Activated CD4-positive, alpha-beta T cell treated with anti-CD3 and anti-CD28 coated beads for 4 hours (primary cell): Measurements from ENCODE around the gene TEF.
A peak's percentile ranks its signal among the peaks of the same experiment; 100 is the strongest.

Experiments
- DNase-seq, 2 donors: peaks; one replicate each; pipeline ENCODE4 v3.0.0-alpha.2; 2020

Gene TEF, protein sequence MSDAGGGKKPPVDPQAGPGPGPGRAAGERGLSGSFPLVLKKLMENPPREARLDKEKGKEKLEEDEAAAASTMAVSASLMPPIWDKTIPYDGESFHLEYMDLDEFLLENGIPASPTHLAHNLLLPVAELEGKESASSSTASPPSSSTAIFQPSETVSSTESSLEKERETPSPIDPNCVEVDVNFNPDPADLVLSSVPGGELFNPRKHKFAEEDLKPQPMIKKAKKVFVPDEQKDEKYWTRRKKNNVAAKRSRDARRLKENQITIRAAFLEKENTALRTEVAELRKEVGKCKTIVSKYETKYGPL

DNA sequence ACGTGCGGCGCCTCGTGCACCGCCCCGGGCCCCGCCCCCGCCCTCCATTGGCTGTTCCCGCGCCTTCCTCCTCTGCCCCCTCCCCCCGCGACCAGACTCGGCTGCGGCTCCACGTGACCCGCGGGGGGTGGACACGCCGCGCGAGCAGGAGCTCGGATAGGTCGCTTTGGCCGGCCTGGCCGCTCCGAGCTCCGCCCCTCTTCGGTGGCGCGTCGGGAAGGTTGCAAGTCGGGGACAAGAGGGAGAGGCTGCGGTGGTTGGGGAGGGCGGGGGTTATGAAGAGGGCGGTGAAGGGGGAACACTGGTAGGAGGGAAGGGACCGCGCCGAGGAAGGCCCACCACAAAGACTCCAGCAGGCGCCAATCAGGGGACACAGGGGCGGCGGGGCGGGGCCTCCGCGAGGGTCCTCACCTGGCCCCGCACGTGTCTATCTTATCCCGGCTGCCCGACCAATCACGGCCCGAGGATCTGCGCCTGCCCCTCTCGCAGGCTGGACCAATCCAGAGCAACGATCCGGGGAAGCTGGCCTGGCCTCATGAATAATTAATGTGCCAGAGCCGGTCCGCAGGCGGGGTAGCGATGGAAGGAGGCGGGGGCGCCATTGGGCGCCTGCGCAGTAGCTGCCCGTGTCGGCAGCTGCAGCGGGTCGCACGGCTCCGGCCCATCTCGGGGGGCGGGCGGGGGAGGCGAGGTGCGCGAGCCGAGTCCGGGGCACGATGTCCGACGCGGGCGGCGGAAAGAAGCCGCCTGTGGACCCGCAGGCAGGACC is at the start of gene TEF:
Gene TEF (plus strand): TSS at position 614 of the 769 bp plus-strand sequence. CDS start 103 bp downstream, at position 717.
- DNase-seq: peak; percentile 98 to 99

DNA sequence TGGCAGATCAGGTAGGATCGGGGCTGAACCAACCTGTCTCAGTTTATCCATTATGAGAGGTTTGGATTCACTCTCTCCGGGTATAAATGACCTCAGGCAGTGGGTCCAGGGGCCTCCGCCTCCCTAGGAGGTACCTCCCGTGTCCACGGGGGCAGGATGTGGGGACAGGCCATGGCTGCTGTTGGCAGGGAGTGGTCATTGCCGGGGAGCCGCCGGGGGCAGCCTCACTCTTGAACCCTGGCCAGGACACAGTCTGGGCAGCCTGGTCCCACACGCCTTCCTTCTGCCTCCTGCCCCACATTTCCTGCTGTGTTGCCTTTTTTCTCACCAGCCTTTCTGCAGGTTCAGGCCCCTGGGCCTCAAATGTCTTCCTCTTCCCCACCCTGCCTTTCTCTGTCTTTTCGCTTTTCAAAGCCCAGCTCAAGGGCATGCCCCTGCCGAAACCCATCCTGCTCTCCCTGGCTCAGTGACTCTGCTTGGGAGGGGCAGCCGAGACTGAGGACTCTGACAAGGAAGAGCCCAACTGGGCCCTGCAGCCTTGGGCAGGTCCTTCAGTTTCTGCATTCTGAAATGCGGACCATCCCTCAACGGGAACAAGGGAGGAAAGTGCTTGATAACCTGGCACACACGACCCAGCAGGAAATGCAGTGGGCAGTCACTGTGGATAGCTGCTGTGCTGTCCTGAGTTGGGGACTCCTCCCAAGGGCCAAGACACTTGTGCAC is 49.4 kb upstream of the TEF start:
- DNase-seq: no peak

DNA sequence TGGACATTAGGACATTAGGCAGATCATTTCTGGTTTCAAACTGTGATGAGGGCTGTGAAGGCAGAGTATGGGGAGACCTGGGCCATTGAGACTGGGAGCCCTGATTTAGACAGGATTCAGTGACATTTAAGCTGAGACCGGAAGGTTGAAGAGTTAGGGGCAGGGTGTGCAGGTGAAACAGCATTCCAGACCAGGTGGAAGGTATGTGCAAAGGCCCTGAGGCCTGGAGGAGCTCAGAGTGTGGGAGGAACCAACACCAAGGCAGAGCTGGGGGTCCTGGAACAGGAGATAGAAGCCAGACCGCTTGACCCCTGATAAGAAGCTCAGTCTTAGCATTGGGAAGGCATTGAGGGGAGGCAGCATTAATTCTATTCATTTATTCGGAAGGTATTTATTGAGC is 47.9 kb upstream of the TEF start:
- no peak for DNase-seq

DNA sequence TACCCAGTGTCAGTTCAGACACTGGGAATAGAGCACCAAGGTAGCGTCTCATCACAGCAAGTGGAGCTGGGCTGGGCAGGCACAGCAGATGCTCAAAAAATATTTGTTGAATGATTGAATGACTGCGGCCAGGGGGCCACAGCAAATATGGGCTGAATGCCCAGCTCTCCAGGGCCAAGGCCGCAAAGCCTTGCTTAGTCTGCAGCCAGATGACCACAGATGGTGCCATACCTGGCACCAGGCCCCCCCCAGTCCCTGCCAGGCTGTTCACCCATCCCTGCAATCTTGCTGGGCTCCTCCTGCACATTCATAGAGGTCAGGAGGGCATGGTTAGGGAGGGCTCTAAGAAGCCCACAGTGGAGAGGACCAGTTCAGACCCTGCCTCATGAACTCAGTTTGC is 47.5 kb upstream of the TEF start:
- DNase-seq: no peak

DNA sequence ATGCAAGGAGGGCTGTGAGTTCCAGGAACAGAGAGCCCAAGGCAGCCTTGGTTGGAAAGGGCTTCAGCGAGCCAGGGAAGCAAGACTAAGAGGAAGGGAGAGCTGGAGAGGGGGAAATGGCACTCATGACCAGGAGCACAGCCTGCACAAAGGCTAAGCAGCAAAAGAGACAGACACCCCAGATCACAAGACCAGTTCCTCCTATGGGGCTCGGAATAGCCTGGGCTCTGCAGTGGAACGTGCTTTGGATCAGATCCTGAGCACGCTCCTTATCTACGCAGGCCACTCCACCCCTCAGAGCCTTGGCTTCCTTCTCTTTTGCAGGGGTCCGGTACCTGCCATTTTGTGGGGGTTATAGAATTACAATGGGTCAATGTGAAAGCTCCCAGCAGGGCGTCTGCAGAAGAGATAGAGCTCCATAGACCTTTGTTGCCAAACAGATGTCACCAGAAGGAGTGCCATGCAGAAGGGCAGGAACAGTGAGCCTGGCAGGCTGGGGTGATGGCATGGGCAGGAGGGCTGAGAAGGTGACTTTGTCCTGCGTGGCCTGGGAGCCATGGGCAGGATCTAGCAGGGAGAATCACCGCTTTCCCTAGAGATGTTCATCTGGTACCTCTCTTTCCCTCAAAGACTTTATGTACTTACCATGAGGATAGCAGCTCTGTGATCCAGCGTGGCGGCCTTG is 46.6 kb upstream of the TEF start:
- DNase-seq: no peak

DNA sequence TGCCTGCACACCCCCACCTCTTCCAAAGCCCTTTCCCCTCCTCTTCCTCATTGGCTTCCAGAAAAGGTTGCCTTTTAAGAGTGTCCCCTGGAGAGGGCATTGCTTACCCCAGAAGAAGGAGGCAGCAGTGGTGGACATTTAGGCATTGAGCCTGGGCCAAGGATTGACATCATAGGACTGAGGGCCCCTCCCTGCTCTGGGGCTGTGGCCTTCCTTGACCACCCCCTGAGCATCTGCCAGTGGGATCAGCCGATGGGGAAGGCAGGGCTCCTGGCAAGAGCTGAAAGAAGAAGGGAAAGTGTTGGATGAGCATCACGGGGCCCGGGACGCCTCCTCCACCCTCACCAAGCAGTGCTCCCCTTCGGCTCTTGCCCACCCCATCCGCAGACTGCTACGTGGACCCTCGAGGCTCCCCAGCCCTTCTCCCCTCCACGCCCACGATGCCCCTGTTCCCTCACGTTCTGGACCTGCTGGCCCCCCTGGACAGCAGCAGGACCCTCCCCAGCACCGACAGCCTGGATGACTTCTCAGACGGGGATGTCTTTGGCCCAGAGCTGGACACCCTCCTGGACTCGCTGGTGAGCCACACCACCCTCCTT is 43.0 kb upstream of the TEF start:
- no peak for DNase-seq

DNA sequence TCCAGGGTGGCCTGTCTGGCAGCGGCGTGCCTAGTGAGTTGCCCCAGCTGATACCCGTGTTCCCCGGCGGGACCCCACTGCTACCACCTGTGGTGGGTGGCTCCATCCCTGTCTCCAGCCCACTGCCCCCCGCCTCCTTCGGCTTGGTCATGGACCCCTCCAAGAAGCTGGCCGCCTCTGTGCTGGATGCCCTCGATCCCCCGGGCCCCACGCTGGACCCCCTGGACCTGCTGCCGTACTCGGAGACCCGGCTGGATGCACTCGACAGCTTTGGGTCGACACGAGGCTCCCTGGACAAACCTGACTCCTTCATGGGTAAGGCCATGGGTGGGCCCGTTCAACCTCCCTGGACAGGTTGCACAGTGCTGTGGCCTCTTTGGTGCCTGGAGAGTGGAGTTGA is 41.9 kb upstream of the TEF start:
- no peak for DNase-seq

DNA sequence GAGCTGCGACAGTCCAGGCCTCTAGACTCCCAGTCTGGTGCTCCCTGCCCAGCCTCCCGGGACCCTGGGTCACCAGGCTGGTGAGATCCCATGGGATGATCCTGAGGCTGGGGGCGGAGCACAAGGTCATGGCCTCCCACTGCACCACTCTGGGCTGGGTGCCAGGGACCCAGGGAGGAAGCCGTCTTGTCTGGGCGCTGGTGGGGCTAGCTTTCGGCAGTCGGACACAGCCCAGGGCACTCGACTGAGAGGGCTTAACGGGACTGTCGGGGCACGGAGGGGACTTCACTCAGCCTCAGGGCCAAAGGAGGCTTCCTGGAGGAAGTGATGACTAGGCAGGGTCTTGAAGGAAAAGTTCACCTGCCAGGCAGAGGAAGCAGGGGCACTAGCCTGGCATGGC is 41.4 kb upstream of the TEF start:
- no peak for DNase-seq

DNA sequence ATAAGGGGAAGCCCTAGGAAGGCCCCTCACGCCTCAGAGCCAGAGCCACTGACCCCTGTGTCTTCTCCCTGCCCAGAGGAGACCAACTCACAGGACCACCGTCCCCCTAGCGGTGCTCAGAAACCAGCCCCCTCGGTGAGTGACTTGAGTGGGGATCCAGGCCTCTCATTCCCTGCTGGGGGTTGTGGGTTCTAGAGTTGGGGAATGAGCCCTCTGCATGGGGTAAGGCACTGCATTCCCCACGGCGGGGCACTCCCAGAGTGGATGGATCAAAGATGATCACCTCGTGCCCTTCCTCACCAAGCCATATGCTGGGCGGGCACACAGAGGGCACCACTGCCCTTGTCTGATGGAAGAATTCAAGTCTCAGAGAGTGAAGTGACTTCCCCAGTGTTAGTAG is 40.7 kb upstream of the TEF start:
- DNase-seq: no peak

DNA sequence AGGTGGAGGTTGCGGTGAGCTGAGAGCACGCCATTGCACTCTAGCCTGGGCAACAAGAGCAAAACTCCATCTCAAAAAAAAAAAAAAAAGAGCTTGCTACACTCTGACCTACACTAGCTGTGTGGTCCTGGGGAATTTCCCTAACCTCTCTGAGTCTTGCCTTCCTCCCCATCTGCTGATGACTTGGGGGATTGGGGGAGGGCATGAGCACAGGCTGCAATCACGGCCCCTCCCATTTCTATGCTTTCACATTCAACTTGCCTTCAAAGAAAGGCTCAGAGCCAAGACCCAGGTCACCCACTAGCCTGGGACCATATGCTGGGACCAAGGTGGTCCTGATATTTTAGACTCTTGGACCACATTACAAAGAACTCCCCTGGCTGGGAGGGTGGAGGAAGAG is 39.8 kb upstream of the TEF start:
- DNase-seq: no peak

DNA sequence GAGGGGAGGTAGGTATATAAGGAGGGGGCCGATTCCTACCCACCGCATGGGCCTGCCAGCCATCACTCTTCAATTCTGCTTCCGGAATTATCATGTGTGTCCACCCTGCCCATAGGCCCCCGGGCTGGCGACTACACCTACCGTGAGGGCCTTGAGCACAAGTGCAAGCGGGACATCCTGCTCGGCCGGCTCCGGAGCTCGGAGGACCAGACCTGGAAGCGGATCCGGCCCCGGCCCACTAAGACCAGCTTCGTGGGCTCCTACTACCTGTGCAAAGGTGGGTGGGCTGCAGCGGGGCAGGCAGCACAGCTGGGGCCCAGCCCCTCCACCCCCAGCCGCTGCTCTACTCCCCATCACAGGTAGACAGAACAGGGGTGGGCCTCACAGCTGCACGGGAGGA is 38.4 kb upstream of the TEF start:
- no peak for DNase-seq

DNA sequence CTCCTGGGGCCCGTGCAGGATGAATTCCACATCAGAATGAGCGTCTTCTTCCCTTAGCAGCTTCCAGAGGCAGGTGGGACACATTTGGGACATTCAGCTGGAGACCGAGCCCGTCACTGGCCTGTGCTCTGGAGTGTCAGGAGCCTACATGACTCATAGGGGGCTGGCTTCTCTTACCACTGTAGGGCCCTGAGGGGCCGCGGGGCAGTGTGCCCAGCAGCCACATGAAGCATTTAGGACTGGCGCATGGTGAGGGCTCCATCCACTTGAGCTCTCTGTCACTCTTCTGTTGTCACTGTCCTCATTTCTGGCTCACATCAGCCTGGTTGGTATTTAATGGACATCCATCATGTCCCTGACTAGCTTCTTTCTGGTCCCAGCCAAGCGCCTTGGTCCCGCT is 38.0 kb upstream of the TEF start:
- DNase-seq: no peak

DNA sequence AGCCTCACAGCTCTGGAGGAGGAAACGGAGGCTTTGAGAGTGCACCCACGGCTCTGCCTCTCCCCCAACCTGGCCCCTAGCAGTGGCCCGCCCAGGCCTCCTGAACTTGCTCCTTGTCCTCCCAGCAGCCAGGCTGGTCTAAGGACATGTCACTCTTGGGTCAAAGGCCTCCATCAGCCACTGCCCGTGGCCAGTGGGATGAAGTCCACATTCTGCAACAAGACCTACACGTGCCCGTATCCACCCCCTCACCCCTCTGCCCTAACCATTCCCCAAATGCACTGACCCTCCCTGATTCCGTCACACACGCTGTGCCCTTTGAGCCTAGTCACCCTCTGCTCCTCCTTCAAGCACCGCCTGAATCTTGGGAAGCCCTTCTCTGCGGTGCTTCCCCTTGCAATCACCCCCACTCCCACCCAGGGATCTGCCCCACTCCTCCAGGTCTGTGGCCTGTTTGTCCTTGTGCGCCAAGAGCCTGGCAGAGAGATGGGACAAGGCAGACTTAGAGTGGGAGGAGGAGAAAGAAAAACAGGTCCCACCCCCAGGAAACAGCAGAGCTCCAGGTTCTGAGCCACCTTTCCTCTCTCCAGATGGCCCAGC is 37.5 kb upstream of the TEF start:
- DNase-seq: no peak

DNA sequence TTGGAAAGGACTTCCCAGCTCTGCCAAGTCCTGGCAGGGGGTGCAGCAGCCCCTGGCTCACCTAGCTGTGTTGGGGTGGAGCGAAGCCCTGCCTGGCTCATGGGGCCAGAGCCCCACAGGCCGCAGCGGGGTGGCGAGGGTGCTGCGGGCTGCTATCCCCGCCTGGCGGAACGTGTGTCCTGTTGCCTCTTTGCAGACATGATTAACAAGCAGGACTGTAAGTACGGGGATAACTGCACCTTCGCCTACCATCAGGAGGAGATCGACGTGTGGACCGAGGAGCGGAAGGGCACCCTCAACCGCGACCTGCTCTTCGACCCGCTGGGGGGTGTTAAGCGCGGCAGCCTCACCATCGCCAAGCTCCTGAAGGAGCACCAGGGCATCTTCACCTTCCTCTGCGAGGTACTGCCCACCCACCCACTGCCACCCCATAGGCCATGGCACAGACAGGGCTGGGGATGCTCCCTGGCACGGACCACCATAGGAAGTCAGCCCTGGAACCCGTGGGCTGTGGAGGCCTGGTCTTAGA is 35.9 kb upstream of the TEF start:
- DNase-seq: no peak

DNA sequence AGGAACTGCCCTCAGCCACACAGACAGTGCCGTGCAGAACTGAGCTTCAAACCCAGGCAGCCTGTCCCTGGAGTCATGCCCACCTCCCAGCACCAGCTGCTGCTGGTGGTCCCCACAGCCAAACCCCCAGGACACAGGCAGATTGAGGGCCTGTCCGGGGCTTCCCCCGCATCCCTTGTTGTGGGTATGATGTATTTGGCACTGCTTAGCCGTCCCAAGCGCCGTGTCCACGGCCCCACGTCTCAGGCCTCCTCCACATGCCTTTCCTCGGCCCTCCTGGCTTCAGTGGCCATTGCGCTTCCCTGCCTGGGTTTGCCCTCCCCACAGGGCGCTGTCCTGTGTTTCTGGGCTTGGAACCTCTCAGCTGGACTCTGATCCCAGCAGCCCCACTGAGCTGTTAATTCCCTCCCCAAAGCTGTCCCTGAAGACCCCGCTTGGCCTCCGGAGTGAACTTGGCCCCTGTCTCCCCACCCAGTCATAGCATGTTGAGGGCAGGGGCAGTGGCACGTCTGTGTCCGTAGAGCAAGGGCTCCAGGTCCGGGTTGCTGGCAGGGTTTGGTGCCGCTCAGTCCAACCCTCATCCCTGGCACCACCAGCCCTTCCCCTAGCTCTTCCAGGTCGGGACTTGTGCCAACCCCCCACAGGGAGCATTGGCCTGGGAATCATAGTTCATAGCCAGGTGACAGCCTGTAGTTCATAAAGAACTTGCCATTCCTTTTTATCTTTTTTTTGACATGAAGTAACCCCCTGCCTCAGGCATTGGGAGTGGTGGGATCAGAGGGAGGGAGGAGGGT is 34.5 kb upstream of the TEF start:
- DNase-seq: no peak

DNA sequence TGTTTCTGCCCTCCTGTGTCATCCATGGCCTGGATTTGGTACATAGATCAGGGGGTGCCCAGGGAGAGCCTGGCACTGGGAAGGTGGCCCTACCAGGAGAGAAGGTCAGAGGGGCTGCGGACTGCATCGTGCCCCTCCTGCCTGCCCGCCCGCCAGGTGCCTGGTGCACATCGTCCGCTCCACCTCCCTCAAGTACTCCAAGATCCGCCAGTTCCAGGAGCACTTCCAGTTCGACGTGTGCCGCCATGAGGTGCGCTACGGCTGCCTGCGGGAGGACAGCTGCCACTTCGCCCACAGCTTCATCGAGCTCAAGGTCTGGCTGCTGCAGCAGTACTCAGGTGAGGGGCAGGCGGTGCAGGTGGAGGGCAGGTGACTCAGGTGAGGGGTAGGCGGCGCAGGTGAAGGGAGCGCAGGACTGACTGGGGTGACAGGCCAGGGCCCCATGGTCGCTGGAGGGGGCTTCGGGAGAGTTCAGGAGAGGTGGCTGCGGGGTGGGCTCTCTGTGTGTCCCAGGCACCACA is 32.7 kb upstream of the TEF start:
- DNase-seq: no peak

DNA sequence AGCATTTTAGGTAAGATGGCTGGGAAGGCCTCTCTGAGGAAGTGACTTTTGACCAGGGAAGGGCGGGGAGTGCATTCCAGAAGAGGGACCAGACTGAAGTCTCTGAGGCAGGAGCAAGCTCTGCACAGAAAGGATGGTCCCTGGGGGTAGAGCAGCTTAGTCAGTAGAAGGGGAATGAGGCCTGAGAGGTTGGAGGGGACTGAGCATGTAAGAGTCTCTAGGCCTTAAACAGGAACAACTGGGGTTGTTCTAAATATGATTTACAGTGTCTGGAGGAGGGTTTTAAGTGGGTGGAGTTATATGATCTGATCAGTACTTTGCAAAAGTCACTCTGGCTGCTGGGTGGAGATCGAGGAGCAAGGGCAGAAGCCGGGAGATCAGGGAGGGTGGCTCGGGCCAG is 31.7 kb upstream of the TEF start:
- DNase-seq: no peak

DNA sequence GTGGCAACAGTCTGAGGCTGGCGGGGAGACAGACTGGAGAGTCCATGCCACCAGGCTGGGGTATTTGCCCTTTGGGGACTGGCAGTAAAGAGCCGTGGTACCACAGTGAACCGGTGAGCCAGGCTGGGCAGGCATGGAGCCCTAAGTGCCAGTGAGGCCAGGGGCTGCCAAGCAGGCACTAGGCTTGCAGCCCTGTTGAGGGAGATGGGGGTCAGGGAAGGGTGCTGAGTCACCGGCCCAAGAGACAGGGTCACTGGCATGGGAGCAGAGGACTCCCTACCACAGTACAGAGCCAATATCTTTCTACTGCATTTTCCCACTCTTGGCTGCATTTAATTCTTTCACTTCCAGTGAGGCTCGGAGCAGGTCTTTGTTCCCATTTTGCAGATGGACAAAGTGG is 30.7 kb upstream of the TEF start:
- DNase-seq: no peak

DNA sequence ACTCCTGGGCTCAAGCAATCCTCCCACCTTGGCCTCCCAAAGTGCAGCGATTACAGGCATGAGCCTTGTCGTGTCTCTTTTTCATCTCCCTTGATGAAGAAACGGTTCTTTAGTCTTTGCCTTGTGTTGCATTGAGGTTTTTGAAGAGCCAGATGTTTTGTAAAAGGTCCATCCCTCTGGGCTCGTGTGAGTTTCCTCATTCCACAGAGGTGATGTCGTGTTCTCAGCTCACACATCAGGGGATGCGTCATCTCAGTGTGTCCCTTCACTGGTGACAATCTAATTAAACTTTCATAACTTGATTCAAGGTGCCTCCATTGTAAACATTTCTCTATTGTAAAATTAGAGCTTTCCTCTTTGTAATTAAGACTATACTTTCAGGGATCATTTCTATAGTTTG is 29.7 kb upstream of the TEF start:
- DNase-seq: no peak

DNA sequence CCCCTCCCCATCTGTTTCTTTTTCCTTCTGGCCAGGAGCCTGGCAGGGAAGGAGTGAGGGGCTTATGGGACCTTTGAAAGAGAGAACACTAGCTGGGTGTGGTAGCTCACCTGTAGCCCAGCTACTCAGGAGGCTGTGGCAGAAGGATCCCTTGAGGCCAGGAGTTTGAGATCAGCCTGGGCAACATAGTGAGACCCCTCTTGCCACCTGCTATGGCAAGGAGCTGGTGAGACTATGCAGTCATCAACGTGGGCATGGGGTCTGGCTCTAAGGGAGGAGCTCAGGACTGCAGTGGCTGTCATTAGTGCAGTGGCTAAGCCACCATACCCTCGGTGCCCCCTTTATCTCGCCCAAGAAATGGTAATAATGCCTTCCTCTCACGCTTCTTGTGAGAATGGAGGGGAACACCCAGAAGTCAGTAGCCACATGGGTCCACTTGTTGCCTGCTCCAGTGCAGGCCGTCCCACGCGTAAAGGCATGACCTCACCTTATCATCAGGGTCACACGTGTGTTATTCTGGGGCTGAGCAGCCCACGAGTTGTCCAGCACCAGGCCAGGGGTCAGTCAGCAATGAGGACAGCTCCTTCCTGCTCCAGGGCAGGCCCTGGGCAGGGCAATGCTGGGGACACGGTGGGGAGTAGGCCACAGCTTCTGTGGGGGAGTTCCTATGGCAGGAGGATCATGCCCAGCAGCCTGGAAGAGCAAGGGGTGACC is 27.7 kb upstream of the TEF start:
- no peak for DNase-seq

DNA sequence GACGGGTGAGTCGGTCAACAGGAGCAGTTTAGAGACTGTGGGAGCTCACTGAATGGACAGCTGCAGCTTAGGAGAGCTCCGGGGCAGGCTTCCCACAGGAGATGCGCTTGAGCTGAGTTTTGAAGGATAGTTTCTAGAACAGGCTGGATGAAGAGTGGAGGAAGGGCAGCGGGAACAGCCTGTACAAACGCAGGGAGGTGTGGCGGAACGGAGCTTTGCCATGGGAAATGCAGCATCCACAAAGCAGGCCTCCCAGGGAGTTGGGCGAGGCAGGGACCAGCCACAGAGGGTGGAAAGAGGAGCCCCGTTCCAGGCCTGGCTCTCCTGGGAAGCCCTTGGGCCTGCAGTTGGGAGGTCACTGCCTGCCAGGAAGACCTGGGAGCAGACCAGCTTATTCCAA is 26.8 kb upstream of the TEF start:
- no peak for DNase-seq
